ENCODE measurements around the gene ADGRB3.

Gene ADGRB3

DNA sequence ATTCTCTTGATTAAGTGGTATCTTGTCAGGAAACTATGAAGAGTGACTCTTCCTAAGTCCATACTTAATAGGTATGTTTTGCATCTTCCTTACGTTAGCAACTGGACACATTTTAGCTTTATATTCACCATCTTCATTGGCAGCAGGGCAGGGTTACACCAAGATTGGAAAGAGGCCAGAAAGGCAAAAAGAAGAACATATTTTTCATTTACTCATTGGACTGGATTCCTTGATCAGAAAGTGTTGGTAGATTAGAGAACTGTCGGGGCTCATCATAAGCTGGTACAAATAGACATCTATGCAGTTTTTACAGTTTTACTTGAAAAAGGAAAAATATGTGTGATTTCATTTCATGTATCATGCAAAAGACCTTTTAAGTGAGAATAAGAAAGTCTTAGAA lies 696.8 kb downstream of the ADGRB3 start:
- in situ Hi-C loops (cut with MboI; ENCODE audit: low pct_unique_long_range_greater_than_20kb, low sequenced_read_pairs, unreplicated experiment), result no loop called here
- DNase-seq (ENCODE audit: low spot score), result no peak
- TF ChIP-seq, protein P1, sequence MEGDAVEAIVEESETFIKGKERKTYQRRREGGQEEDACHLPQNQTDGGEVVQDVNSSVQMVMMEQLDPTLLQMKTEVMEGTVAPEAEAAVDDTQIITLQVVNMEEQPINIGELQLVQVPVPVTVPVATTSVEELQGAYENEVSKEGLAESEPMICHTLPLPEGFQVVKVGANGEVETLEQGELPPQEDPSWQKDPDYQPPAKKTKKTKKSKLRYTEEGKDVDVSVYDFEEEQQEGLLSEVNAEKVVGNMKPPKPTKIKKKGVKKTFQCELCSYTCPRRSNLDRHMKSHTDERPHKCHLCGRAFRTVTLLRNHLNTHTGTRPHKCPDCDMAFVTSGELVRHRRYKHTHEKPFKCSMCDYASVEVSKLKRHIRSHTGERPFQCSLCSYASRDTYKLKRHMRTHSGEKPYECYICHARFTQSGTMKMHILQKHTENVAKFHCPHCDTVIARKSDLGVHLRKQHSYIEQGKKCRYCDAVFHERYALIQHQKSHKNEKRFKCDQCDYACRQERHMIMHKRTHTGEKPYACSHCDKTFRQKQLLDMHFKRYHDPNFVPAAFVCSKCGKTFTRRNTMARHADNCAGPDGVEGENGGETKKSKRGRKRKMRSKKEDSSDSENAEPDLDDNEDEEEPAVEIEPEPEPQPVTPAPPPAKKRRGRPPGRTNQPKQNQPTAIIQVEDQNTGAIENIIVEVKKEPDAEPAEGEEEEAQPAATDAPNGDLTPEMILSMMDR (IDR thresholded peaks at IDR 0.05; ENCODE audit: extremely low read depth, insufficient read depth, missing control alignments), result no peak

GRCh38 chr6:69337311-69337710 lies 702.2 kb downstream of the ADGRB3 start:
- DNase-seq (ENCODE audit: low spot score), result no peak
- in situ Hi-C loops (cut with MboI; ENCODE audit: low pct_unique_long_range_greater_than_20kb, low sequenced_read_pairs, unreplicated experiment), result no loop called here
- TF ChIP-seq, protein P1 (IDR thresholded peaks at IDR 0.05; ENCODE audit: extremely low read depth, insufficient read depth, missing control alignments), result no peak

GRCh38 chr6:69338431-69339162 lies 703.5 kb downstream of the ADGRB3 start:
- no peak for DNase-seq (ENCODE audit: low spot score)
- TF ChIP-seq, protein P1 (IDR thresholded peaks at IDR 0.05; ENCODE audit: extremely low read depth, insufficient read depth, missing control alignments), result no peak
- in situ Hi-C loops (cut with MboI; ENCODE audit: low pct_unique_long_range_greater_than_20kb, low sequenced_read_pairs, unreplicated experiment), result no loop called here

DNA sequence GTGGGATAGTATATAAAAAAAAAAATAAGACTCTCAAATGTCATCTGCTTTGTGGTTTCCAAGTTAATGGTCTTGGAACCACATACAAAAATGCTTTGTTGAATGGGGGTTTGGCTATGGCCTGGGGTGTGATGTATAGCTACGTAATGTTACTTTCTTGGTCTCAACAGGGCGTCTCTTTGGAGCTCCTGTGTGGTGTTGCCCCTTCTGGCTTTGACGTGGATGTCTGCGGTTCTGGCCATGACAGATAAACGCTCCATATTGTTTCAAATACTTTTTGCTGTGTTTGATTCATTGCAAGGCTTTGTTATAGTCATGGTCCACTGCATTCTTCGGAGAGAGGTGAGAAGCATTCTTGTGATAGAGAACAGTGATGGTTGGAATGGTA lies 704.1 kb downstream of the ADGRB3 start:
- in situ Hi-C loops (cut with MboI; ENCODE audit: low pct_unique_long_range_greater_than_20kb, low sequenced_read_pairs, unreplicated experiment), result no loop called here
- DNase-seq (ENCODE audit: low spot score), result no peak
- TF ChIP-seq, protein P1 (IDR thresholded peaks at IDR 0.05; ENCODE audit: extremely low read depth, insufficient read depth, missing control alignments), result no peak

DNA sequence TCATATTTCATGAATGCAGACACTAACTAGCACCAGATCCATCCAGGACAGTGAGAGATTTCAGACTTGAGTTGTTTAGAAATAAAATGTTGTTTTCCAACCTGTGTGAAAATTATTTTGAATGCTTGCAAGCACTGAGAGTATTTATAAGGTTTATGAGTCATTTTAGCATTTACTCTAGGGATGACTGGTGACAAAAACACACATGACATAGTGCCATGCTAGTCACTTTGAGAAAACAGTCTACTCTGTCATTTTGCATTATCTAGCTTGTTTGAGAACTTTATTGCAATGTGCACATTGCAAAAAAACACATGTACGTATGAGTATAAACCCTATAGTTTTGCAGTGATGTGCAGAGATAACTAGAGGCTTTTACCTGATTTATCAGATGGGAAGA lies 705.1 kb downstream of the ADGRB3 start:
- in situ Hi-C loops (cut with MboI; ENCODE audit: low pct_unique_long_range_greater_than_20kb, low sequenced_read_pairs, unreplicated experiment), result no loop called here
- DNase-seq (ENCODE audit: low spot score), result no peak
- TF ChIP-seq, protein P1 (IDR thresholded peaks at IDR 0.05; ENCODE audit: extremely low read depth, insufficient read depth, missing control alignments), result no peak

DNA sequence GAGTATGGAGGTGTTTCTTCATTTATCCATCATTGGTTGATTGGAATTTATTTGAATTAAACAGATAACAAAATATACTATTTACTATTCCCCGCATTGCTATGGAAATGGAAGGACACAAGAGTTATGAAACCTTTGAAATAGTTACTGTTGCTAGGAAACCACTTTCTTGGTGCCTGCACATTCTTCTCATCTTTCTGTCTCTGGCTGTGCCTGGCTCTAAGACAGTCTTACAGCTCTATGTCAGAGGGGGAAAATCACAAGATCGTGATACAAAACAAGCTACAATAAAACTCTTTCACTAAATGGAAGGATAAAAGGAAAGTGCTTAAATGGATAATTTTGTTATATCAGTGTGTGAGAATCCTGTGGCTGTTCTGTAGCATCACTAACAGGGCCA lies 708.8 kb downstream of the ADGRB3 start:
- TF ChIP-seq, protein P1 (IDR thresholded peaks at IDR 0.05; ENCODE audit: extremely low read depth, insufficient read depth, missing control alignments), result no peak
- DNase-seq (ENCODE audit: low spot score), result no peak
- in situ Hi-C loops (cut with MboI; ENCODE audit: low pct_unique_long_range_greater_than_20kb, low sequenced_read_pairs, unreplicated experiment), result no loop called here

Measured in GM13977 (cell line).